Posterior vena cava (tissue), 2 donors: ENCODE data around the gene ZDHHC9. TPM values are rescaled to one million over a fixed set of nuclear protein-coding genes. Genes with fewer than 3 reads are reported as not detected.

Experiments
- total RNA-seq, 2 donors: library from RNA; stranded (reverse); fragmentation: NEBNext Ultra II Directional; extraction: Animal tissue kit (Norgen Biotek cat#: 25700); gene quantifications; one replicate each; pipeline ENCODE4 v1.2.1, GENCODE V29; 2021
- donor health status: DM: yes; HTN: yes; CAD: no.
- donor health status: DM: yes; HTN: yes; CAD: no.

Gene ZDHHC9
- total RNA-seq, 2 donors from 2014 or later: 23.0 to 23.7 TPM

Other genes with a start within 250 kb of the ZDHHC9 start
- gene APLN, start 188.9 kb downstream of the ZDHHC9 start, total RNA-seq: 1 to 10 TPM; 6.1 to 8.5 TPM
- gene XPNPEP2, start 104.9 kb downstream of the ZDHHC9 start, total RNA-seq: 10 to 100 TPM; 11.3 to 29.3 TPM
- 10 to 100 TPM; 11.6 to 18.5 TPM for gene SASH3, start 63.9 kb downstream of the ZDHHC9 start, total RNA-seq
- gene UTP14A, start 62.3 kb upstream of the ZDHHC9 start, total RNA-seq: 10 to 100 TPM; 13.2 to 14.3 TPM
- gene BCORL1, start 138.7 kb upstream of the ZDHHC9 start, total RNA-seq: 10 to 100 TPM; 14.8 to 17.7 TPM